SH-SY5Y (cell line): ENCODE measurements around the gene TTLL6.

ENCODE experiments used
- GATA2 ChIP-seq: IDR thresholded peaks from 2 replicates; pipeline ENCODE4 v1.6.1; 2011; ENCODE audit warnings: mild to moderate bottlenecking, low read depth, low read length
- GATA3 ChIP-seq: IDR thresholded peaks from 2 replicates; pipeline ENCODE4 v1.6.1; 2011; ENCODE audit warnings: low read depth, mild to moderate bottlenecking, low read length, moderate library complexity

DNA sequence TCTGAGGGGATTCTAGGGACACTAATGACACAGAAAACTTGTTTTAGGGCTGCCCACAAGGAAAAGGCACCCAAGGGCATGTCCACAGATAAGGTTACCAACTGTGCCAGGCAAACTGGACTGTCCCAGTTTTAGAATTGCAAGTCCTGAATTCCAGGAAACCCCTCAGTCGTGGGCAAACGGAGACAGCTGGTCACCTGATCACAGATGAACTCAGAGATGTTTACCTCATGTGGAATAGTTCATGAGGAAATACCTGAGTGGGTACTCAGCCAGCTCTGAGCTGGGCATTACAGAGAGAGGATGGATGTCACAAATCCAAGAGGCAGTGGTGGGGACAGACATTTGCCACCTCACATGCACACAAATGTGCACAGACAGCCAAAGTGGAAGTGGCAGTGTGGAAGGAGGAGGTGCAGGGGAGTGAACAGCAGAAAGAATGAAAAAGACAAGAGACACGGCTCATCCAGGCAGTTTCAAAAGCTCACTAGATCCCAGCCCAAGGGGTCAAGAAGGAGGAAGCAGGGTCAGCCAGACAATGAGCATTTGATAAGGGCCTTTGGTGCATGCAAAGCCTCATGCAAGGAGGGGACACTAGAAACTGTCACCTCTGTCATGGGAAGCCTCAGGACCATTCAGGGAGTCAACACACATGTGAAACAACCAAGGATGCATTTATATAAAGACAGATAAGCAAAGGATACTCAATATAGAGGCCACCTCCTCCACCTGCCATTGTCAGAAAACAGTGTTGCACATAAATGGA is 24.8 kb downstream of the TTLL6 start:
- TF ChIP-seq GATA2 (no peak), GATA3 (no peak)
